Islet precursor cell (in vitro differentiated cells): Measurements from ENCODE around the gene HCRT.
"Not testable (repeated sequence)": the region's sequence is repeated elsewhere in the genome, so short reads cannot be mapped to it uniquely, and the experiment has no call there.

ENCODE experiments used
- DNase-seq: peaks from one replicate; pipeline ENCODE4 v3.0.0-alpha.2; 2018

The HCRT gene, protein sequence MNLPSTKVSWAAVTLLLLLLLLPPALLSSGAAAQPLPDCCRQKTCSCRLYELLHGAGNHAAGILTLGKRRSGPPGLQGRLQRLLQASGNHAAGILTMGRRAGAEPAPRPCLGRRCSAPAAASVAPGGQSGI

DNA sequence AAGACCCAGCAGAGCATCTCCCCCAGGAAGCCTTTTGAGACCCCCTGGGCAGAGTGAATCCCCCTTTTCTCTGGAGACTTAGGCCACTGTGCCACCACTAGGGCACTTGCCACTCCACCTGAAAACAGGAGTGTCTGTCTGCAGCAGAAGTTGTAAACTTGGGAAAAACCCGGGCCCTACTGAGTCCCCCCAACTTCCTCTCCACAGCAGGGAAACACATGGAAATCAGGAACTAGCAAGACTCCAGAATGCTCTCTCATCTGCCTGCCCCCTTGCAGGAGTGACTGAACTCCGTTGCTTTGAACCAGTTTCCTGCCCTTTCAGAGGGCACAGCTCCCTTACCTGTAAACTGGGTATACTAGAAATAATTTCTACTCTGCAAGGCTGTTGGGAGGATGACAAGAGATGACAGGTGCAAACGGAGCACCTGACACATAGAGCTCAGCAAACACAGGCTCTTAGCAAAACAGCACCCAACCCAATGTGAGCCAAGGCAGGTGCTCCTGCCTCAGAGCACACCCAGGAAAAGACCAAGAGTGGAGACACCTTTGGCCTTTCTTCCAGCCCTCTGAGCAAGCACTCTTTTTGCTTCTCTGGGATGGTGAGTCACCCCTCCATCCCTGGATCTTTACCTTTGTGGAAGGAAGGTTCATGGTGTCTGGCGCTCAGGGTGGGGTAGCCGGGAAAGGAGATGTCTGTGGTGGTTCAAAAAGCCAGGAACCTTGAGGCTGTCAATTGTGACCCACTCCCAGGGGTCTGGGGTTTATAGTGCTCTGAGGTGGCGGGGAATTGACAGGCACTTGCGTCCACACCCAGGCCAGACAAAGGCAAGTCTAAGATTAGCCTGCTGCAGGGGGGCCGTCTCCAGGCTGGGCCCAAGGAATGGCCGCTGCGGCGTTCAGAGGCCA is at the start of gene HCRT:
HCRT (minus strand) TSS at position 740 of the 908 bp plus-strand sequence; CDS start at position 653, 87 bp downstream.
- DNase-seq, result peak; percentile 84

DNA sequence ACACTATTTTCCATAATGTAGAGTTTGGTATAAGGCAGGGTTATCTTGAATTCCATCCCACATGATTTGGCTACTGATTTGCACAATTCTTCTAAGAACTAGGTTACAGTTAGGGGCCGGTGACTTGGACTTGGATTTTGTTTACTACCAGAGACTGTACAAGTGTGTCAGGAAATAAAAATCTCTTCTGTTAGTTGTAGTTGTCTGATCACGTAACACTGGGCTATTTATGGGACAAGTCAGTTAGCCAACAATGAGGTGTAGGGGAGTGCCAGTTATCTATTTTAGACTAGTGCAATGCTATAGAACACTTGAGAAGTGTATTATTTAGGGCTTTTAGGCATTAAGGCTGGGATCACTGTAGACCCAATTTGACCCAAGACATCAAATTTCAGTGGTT is 48.7 kb upstream of the HCRT start:
- DNase-seq, result no peak

DNA sequence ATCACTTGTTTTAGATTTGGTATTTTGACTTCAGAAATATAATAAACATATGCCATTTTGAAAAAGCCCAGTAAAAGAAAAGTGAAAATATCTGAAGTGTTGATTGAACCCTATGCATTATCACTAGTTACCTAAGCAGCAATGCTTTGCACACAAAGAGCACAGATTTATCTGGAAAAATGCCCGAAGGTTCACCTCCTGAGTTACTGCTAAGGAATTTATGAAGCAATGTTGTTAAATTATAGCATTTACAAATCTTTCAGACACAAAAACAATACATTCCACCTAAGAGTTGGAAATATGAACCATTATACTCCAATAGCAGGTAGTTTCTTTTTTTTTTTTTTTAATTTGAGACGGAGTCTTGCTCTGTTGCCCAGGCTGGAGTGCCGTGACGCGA is 47.9 kb upstream of the HCRT start:
- DNase-seq, result no peak

DNA sequence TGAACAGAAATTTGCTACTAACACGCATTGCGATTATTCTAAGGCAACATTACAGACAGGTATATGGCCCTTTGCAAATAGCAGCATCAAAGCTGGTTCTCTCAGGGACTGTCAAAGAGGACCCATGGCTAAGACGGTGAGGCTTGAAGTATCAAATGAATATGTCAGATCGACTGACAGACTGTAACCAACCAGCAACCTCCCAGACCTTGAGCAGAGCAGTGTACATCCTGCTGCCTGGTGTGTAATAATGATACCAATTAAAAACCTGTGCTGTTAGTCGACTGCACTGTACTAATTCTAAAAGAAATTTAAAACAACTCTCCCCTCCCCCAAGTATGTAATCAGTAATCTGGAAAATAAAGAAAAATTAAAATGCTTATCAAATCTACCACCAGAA is 45.0 kb upstream of the HCRT start:
- DNase-seq, result no peak

DNA sequence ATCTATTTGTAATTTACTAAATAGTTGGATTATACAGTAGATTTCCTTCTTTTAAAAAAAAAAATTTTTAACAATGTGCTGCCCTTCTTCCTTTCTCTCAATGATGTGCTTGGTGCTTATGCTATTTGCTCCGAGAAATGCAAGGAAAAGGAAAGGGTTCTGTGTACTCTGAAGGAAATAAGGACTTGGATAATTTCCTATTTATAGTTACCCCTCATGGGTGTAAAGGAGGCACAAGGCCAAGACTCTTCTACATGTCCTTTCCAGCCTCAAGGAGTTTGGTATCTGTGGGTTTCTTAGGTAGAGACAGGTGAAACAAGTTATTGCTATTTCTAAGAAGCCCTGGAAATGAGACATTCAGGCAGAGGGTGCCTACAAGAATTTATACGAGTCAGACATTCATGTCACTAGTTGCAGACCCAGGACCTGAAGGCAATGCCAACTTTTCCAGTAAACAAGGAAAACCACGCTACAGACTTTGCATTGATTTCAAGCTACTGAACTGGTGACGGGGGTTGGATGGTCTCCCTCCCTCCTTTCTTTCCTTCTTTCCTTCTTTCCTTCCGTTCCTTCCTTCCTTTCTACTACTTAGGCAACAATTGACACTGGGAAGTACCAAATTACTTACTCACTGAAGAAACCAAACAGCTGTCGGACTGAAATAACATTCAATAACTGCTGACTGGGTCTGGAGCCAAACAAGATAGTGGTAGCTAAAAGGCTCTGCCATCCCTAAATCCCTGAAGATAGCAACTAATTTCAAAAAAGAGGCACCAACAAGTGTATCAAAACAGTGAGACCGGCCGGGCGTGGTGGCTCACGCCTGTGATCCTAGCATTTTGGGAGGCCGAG is 42.8 kb upstream of the HCRT start:
- no peak for DNase-seq

DNA sequence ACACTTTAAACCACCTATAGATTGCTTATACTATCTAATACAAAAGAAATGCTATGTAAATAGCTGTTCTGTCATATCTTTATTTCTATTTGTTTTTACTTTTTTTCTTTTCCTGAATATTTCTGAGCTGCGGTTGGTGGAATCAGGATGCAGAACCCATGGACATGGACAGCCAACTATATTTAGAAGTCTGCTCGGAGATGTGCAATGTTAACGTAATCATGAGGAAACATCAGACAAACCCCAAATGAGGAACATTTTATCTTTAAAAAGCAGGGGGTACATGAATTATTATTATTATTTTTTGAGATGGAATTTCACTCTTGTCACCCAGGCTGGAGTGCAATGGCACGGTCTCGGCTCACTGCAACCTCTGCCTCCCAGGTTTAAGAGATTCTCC is 40.4 kb upstream of the HCRT start:
- no peak for DNase-seq

DNA sequence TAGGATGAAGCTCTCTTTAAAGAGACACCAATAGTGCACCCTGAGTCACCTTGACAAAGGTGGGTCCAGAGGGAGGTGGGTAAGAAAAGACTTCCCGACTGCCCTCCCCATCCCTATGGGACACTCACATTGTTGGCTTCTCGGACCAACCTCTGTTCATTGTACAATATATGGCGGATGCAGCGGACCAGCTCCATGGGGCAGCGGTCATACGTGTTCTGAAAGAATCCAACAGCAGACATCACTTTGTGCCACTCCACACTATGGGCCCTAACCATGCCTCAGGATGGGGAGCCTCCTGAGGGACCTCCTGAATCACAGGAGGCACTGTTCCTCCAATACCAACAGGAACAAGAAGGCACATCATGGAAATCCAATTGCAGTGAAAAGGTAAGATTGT is 39.4 kb upstream of the HCRT start:
- DNase-seq, result no peak

DNA sequence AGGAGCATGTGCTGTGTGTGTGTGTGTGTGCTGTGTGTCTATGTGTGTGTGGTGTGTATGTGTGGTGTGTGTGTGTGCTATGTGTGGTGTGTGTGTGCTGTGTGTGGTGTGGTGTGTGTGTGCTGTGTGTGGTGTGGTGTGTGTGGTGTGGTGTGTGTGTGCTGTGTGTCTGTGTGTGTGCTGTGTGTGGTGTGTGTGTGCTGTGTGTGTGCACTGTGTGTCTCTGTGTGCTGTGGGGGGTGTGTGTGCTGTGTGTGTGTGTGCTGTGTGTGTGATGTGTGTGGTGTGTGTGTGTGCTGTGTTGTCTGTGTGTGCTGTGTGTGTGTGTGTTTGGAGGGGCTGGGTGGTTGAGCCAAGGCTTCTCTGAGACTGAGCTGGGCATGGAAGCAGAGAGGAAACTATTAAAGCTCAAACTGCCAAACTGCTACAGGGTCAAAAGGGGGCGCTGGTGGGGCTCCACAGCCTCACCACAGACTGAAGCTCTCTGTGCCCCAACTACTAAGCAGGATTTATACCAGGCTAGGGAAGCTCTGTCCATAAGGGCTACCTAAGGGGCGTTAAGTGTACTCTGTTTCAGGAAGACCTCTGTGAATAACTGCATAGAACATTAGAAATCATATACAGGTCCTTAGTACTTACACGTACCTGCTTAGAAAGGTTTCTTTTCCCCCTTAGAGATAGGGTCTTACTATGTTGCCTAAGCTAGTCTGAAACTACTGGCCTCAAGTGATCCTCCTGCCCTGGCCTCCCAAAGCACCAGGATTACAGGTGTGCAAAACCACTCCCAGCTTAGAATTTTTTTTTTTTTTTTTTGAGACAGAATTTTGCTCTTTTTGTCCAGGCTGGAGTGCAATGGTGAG is 36.9 kb upstream of the HCRT start:
- peak; percentile 65 for DNase-seq

DNA sequence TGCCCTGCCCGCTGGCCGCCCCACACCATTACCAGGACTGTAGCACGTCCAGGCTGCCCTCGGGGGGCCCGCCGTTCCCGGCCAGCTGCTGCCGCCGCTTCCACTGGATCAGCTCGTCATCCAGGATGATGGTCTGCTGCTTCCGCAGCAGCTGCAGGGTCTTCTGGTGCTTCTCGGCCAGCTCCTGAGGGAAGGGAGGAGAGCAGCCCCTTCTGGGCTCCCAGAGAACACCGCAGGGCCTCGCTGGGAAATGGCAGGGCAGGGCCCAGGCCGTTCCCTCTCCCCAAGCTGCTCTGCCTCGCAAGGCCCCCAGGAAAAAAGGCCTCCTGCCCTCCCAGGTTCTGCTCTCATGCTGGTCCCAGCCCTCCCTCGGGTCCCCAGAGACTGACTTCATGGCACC is 34.0 kb upstream of the HCRT start:
- not testable (repeated sequence) for DNase-seq

DNA sequence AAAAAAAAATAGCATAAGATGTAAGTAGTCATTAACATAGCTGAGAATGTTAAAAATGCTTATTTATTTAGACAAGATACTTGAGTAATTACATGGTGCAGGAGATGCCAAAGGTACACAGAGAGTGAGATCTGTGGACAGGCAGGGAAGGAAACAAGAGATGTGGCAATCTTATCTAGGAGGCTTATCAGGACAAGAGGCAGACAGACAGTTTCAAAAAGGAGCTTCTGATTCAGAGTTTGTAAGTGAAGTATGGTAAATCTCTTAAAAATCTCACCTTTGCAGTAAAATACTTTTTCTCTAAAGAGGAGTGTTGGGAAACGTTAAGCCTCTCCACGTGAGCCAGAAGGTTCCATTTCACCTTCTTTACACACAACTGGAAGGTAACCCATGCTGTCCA is 28.9 kb upstream of the HCRT start:
- no peak for DNase-seq

DNA sequence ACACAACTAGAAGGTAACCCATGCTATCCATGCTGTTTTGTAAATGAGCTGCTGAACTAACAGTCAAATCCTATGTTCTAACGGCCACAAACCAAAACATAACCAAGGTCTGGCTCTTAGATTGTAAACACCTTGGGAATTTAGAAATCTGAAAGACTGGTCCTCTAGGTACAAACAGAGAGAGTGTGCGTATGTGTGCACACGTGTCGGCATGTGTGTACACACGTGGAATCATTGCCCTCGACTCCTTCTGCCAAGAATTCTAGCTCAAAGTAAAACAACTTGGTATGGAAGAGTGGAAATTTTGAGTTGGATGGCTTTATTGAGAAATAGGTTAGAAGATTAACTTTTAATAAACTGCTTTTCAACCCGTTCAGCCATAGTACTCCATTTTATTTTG is 27.1 kb upstream of the HCRT start:
- no peak for DNase-seq

DNA sequence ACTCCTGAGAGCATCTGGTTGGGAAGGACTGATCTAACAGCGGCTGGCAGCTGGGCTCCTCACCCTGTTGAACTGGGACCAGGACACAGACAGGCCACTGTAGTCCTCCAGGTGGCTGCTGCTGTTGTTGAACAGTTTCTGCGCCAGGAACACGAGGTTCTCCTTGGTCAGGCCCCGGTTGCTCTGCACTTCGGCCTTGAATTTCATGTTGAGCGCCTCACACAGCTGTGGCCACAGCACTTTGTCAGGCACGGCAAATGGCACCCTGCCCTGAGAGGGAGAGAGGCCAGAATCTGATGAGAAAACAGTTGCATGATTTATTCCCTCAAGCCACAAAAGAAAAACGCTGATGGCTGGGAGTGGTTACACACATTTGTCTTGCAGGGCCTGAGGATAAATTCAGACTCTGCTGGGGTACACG is 26.7 kb upstream of the HCRT start:
- DNase-seq, result not testable (repeated sequence)

DNA sequence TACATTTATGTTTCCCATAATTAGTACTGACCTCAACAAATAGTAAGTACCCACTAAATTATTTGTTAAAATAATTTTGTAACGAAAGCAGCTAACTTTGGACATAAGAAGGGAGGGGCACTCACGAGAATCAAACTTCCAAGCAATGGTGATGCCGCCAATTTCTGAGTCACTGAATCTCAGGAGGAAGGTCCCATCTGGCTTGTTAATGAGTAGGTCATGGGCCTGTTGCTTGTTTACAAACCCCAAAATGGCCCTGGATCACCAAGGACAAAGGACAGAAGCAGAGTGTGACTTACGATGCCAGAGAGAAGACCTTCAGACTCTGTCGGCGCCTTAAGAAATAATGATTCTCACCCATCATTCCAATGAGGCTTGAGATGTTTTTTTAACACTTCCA is 24.8 kb upstream of the HCRT start:
- no peak for DNase-seq

DNA sequence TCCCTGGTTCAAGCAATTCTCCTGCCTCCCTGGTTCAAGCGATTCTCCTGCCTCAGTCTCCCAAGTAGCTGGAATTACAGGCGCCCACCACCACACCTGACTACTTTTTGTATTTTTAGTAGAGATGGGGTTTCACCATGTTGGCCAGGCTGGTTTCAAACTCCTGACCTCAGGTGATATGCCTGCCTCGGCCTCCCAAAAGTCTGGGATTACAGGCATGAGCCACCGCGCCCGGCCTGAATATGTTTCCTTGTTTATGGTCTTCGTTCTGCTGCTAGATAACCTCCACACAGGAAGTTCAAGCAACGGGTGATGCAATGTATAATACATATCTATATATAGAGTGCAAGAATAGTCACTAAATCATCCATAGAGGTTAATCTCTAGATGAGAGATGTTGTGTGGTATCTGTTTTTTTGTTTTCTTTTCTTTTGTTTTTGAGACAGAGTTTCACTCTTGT is 20.9 kb upstream of the HCRT start:
- DNase-seq, result not testable (repeated sequence)

DNA sequence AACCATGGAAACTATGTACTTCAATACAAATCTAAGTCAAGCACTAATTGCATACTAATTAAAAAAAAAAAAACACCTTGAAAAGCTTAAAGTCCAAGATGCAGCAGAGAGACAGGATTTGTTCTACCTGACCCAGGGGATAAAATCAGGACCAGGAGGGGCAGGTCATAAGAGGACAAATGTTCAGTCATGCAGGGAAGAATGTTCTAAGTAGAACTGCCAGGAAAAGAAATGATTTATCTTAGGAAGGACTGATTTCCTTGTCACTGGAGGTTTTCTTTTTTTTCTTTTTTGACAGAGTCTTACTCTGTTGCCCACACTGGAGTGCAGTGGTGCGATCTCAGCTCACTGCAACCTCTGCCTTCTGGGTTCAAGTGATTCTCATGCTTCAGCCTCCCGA is 18.1 kb upstream of the HCRT start:
- DNase-seq, result no peak

DNA sequence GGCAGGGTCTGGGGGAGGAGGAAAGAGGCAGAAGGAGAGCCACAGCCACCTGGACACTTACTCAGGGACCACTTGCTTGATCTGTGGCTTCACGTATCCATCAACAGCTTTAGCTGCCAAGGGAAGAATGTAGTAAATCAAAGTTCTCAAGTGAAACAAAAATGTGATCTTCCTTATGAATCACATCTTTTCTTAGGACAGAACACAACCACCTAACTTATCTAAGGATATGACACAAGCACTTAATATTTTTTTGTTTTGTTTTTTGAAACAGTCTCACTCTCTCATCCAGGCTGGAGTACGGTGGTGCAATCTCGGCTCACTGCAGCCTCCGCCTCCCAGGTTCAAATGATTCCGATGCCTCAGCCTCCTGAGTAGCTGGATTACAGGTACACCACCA is 17.4 kb upstream of the HCRT start:
- no peak for DNase-seq

DNA sequence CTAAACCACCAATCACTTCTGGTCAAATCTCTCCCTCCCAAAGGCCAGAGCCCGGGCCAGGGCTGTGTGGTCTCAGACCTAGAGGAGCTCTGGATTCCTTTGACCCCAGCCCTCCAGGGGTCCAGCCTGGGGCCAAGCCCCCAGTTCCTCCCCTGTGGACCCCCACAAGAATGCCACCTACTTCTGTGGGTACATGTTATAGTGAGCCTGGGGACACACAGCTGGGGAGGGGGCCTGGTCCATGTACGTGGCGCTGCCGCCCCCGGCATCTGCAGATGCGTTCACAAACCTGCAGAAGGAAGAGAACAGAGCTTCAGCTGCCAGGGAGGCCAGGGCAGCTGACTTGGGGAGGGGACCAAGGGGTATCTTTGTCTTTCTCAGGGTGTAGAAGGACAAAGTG is 16.9 kb upstream of the HCRT start:
- no peak for DNase-seq

DNA sequence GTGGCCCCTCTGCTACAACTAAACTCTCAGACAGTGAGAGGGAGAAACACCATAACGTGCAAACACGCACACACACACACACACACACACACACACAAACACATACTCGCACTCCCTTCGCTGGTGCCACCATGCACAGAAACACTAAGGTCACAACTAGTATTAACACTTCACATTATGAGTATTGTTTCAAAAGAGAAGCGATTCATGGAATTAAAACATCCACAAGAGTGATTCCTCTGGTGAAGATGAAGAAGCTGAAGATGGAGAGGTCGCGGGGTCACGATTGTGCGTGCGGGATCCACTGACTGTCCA is 16.2 kb upstream of the HCRT start:
- no peak for DNase-seq

DNA sequence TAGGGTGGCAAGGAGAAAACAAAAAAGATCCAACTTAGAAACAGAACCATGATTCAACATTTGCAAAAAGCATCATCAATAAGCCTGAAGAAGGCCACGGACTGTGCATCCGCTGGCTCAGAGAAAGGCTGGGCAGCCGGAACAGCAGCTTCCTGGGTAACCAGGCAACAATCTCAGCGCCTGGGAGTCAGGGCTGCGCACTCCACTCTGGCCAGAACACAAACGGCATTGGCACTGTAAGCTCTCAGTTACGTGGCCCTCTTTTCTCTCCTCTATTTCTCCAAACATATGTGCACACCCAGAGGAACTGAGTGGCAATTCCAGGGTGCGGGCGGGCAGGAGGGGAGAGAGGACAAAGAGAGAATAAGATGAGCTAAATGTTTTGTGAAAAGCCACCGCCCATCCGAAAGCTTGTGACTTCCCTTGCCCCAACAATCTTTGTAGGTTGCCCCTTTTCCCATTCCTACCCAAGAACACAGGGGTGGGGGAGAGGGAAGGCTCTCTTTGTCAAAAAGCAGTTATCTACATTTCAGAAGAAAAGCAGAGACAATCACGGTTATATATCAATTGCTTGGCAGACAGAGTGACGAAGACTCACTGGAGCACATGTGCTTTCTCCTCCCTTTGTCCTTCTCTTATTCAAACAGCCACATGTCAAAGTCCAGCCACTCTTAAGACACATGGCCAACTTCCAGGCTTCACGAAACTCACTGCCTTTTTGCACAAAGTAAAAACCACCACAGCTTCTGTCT is 15.6 kb upstream of the HCRT start:
- DNase-seq, result no peak

DNA sequence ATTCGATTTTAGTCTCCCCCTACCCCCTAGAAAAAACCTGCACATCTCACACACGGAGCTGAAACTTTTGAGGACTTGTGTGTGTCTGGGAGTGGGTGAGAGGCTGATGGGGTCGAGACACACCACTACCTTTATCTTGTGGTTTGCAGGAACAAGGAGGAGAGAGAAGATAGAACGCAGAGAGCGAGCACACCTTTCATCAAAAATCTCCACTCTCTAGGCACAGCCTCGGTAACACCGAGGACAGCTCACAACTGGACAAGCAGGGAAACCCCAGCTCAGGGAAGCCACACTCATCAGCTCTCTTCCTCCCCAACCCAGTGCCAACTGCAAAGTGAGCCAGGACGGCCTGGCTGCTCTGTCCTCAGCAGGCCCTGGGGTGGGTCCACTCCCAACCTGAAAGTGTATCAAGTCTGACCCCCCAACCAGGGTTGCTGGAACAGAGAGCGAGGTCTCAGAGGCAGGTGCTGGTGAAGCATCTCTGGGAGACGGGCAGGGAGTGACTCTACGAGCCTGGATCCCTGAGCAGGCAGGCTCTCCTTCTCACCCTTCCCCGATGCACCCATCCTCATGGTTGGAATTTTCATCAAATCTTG is 14.3 kb upstream of the HCRT start:
- no peak for DNase-seq

DNA sequence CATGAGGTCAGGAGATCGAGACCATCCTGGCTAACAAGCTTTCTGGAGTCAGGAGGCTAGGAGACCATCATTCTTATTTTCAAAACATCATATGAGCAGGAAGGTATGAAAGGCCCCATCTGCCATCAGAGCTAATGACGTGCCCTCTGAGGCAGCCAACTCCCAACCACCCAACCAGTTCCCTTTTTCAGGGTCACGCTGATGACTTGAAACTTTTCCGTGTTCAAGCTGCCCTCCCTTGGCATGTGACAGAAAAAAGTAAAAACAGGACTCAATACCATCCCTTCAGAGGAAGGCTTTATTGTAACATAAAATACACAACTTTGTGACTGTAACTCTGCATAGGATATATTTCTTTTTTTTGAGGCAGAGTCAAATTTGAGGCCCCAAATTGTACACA is 13.6 kb upstream of the HCRT start:
- no peak for DNase-seq
